C4-2B (cell line): ENCODE data around the gene NISCH.

Experiments
- CTCF ChIP-seq: fragments of 450-650 bp; conservative IDR thresholded peaks from 2 replicates; pipeline ENCODE4 v1.5.1; 2017; ENCODE audit warnings: mild to moderate bottlenecking
- ZFX ChIP-seq: fragments of 450-650 bp; IDR thresholded peaks from 2 replicates; pipeline ENCODE4 v1.6.1; 2017

GRCh38 chr3:52498137-52499054 is 43.0 kb downstream of the NISCH start:
- TF ChIP-seq CTCF: no peak
- TF ChIP-seq ZFX: no peak
